HL-60 (cell line): ENCODE measurements around the gene CAAP1.

Experiments
- DNase-seq, 2 experiments: peaks; one replicate each; pipeline ENCODE4 v3.0.0-alpha.2; 2010 to 2020; ENCODE audit warnings: low read depth in 1 of 2, low spot score in 1 of 2
- H3K27ac ChIP-seq: fragments of 250-450 bp; sonication (Bioruptor Pico); replicated peaks from 2 replicates; pipeline ENCODE4 v1.5.1; 2020; ENCODE audit warnings: mild to moderate bottlenecking, moderate library complexity
- H3K27me3 ChIP-seq: fragments of 250-450 bp; sonication (Bioruptor Pico); 2 replicates; pipeline ENCODE4 v1.5.1; 2021; ENCODE audit warnings: mild to moderate bottlenecking, moderate library complexity; ENCODE audit not compliant: insufficient read depth, poor library complexity, severe bottlenecking
- H3K4me3 ChIP-seq: replicated peaks from 2 replicates; pipeline ENCODE4 v1.5.1; 2011; ENCODE audit warnings: mild to moderate bottlenecking, control low read depth, low read length; ENCODE audit not compliant: insufficient read depth
- GABPA ChIP-seq: IDR thresholded peaks from 2 replicates; pipeline ENCODE4 v1.6.1; 2012; ENCODE audit warnings: low read depth
- POLR2AphosphoS5 ChIP-seq: IDR thresholded peaks from 2 replicates; pipeline ENCODE4 v1.6.1; 2012; ENCODE audit warnings: low read depth
- SPI1 ChIP-seq: IDR thresholded peaks from 2 replicates; pipeline ENCODE4 v1.6.1; 2012; ENCODE audit warnings: low read depth, mild to moderate bottlenecking, borderline replicate concordance
- TF ChIP-seq, protein P1 (sequence below): IDR thresholded peaks from one replicate; pipeline ENCODE4 v1.5.1; 2011; ENCODE audit warnings: low read length, control low read depth, inconsistent platforms; ENCODE audit not compliant: insufficient read depth
- TF ChIP-seq, protein P2 (sequence below): IDR thresholded peaks from 2 replicates; pipeline ENCODE4 v1.6.1; 2012; ENCODE audit warnings: low read depth; ENCODE audit not compliant: insufficient replicate concordance

Gene CAAP1

GRCh38 chr9:26812217-26812616, 80.4 kb downstream of the CAAP1 start:
- TF ChIP-seq SPI1 (no peak), GABPA (no peak), POLR2AphosphoS5 (no peak)
- TF ChIP-seq, protein P1, sequence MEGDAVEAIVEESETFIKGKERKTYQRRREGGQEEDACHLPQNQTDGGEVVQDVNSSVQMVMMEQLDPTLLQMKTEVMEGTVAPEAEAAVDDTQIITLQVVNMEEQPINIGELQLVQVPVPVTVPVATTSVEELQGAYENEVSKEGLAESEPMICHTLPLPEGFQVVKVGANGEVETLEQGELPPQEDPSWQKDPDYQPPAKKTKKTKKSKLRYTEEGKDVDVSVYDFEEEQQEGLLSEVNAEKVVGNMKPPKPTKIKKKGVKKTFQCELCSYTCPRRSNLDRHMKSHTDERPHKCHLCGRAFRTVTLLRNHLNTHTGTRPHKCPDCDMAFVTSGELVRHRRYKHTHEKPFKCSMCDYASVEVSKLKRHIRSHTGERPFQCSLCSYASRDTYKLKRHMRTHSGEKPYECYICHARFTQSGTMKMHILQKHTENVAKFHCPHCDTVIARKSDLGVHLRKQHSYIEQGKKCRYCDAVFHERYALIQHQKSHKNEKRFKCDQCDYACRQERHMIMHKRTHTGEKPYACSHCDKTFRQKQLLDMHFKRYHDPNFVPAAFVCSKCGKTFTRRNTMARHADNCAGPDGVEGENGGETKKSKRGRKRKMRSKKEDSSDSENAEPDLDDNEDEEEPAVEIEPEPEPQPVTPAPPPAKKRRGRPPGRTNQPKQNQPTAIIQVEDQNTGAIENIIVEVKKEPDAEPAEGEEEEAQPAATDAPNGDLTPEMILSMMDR = no peak
- TF ChIP-seq, protein P2, sequence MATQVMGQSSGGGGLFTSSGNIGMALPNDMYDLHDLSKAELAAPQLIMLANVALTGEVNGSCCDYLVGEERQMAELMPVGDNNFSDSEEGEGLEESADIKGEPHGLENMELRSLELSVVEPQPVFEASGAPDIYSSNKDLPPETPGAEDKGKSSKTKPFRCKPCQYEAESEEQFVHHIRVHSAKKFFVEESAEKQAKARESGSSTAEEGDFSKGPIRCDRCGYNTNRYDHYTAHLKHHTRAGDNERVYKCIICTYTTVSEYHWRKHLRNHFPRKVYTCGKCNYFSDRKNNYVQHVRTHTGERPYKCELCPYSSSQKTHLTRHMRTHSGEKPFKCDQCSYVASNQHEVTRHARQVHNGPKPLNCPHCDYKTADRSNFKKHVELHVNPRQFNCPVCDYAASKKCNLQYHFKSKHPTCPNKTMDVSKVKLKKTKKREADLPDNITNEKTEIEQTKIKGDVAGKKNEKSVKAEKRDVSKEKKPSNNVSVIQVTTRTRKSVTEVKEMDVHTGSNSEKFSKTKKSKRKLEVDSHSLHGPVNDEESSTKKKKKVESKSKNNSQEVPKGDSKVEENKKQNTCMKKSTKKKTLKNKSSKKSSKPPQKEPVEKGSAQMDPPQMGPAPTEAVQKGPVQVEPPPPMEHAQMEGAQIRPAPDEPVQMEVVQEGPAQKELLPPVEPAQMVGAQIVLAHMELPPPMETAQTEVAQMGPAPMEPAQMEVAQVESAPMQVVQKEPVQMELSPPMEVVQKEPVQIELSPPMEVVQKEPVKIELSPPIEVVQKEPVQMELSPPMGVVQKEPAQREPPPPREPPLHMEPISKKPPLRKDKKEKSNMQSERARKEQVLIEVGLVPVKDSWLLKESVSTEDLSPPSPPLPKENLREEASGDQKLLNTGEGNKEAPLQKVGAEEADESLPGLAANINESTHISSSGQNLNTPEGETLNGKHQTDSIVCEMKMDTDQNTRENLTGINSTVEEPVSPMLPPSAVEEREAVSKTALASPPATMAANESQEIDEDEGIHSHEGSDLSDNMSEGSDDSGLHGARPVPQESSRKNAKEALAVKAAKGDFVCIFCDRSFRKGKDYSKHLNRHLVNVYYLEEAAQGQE = no peak
- H3K27ac ChIP-seq = no peak overlapping the region
- DNase-seq = no peak

DNA sequence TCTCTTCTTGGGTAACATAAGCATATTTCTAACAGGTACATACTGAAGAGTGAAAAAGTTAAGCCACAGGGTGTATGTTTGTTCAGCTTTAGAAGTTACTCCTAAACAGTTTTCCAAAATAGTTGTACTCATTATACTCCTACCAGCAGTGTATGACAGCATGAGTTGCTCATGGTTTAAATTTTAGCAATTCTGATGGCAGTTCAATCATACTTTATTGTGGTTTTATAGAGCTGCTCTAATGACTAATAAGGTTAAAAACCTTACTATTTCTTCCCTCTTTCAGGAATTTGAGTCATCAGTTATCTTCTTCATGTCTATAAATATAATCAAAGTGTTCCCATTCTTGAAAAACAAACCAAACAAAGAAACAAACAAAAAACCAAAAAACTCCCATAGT, 81.5 kb downstream of the CAAP1 start:
- TF ChIP-seq, protein P2 = no peak
- no peak for TF ChIP-seq GABPA
- no peak for TF ChIP-seq SPI1
- TF ChIP-seq, protein P1 = no peak
- TF ChIP-seq POLR2AphosphoS5 = no peak
- H3K27me3 ChIP-seq = no peaks in the 10 kb centered on the region
- no peak for DNase-seq
- H3K4me3 ChIP-seq = no peak overlapping the region
- no peak overlapping the region for H3K27ac ChIP-seq

More at GRCh38 chr9:26812217-26812616, 80.4 kb downstream of the CAAP1 start:
- H3K27me3 ChIP-seq = no peaks in the 10 kb centered on the region
- no peak overlapping the region for H3K4me3 ChIP-seq

- DNase-seq = no peak
- TF ChIP-seq SPI1 = no peak
- TF ChIP-seq, protein P1 = no peak
- no peaks in the 10 kb centered on the region for H3K27me3 ChIP-seq
- H3K27ac ChIP-seq = no peak overlapping the region
- no peak overlapping the region for H3K4me3 ChIP-seq
Observed at GRCh38 chr9:26809795-26810194, 82.8 kb downstream of the CAAP1 start.

DNA sequence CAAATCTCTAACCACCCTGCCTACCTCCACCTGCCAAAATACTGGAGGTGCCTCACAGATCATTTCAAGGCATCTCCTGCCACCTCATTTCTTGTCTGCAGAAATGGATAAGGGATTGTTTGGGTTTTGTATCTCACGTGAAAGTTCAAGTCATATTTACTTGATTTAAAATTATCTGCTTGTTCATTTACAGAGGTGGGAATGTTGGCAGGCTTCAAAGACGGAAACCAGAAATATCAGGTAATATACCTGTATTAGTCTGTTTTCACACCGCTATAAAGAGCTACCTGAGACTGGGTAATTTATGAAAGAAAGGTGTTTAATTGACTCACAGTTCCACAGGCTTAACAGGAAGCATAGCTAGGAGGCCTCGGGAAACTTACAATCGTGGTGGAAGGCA, 85.4 kb downstream of the CAAP1 start:
- TF ChIP-seq SPI1 (no peak), POLR2AphosphoS5 (no peak), GABPA (no peak)
- TF ChIP-seq, protein P2 = no peak
- TF ChIP-seq, protein P1 = no peak
- Histone ChIP-seq H3K27me3 (no peaks in the 10 kb centered on the region), H3K4me3 (no peak overlapping the region), H3K27ac (no peak overlapping the region)
- DNase-seq = no peak
